Sigmoid colon (tissue), 4 donors: ENCODE data around the gene LONP1.

Experiments used
- CTCF ChIP-seq, 4 experiments: fragments of 450-650 bp in 3 of 4; fragments of 200-600 bp in 1 of 4; IDR thresholded peaks; one replicate each; pipeline ENCODE4 v1.5.1; 2016 to 2019; ENCODE audit warnings: antibody characterized with exemption in 4 of 4, mild to moderate bottlenecking in 3 of 4, moderate library complexity in 2 of 4
- EP300 ChIP-seq, 4 donors: sonication (generic); formaldehyde crosslinking; IDR thresholded peaks; one replicate each; pipeline ENCODE4 v1.6.1; 2017; ENCODE audit warnings: antibody characterized with exemption in 4 of 4

GRCh38 chr19:5677136-5677535 is 42.8 kb downstream of the LONP1 start:
- TF ChIP-seq EP300 (IDR thresholded peaks at IDR 0.05), result no peak
- TF ChIP-seq CTCF (IDR thresholded peaks at IDR 0.05), result no peak
